NT2/D1 (cell line): ENCODE results near the gene ANAPC13.

Experiments used
- SUZ12 ChIP-seq: IDR thresholded peaks from 2 replicates; pipeline ENCODE4 v1.6.1; 2011; ENCODE audit not compliant: insufficient read length, insufficient read depth; ENCODE audit errors: extremely low read depth
- ZNF274 ChIP-seq: IDR thresholded peaks from 2 replicates; pipeline ENCODE4 v1.6.1; 2011; ENCODE audit warnings: mild to moderate bottlenecking, low read depth, low read length

GRCh38 chr3:134535186-134535970 lies 49.6 kb upstream of the ANAPC13 start:
- TF ChIP-seq ZNF274 (no peak), SUZ12 (no peak)
